Measurements from ENCODE around the gene IL9. TPM values are rescaled to one million over a fixed set of nuclear protein-coding genes. Genes with fewer than 3 reads are reported as not detected.
"Not testable (repeated sequence)": the region's sequence is repeated elsewhere in the genome, so short reads cannot be mapped to it uniquely, and the experiment has no call there.

Gene IL9
- polyA plus RNA-seq, 1 donor: not detected

GRCh38 chr5:135869276-135869675 is 26.4 kb downstream of the IL9 start:
- DNase-seq: no peak

- DNase-seq: no peak
Observed at GRCh38 chr5:135868681-135869080, 27.0 kb downstream of the IL9 start.

- no peak for DNase-seq
Observed at GRCh38 chr5:135867599-135867998, 28.0 kb downstream of the IL9 start.

- DNase-seq: no peak
Observed at GRCh38 chr5:135866016-135866415, 29.6 kb downstream of the IL9 start.

- no peak for DNase-seq
Observed at GRCh38 chr5:135864503-135865435, 30.9 kb downstream of the IL9 start.

- no peak for DNase-seq
Observed at GRCh38 chr5:135862744-135863143, 32.9 kb downstream of the IL9 start.

- no peak for DNase-seq
Observed at GRCh38 chr5:135862086-135862485, 33.6 kb downstream of the IL9 start.

GRCh38 chr5:135861641-135862040 is 34.0 kb downstream of the IL9 start:
- no peak for DNase-seq

GRCh38 chr5:135859641-135860040 is 36.0 kb downstream of the IL9 start:
- DNase-seq: no peak

- DNase-seq: not testable (repeated sequence)
Observed at GRCh38 chr5:135859186-135859585, 36.5 kb downstream of the IL9 start.

GRCh38 chr5:135857630-135858311 is 37.9 kb downstream of the IL9 start:
- no peak for DNase-seq

- DNase-seq: no peak
Observed at GRCh38 chr5:135851915-135852845, 43.5 kb downstream of the IL9 start.

GRCh38 chr5:135851186-135851914 is 44.3 kb downstream of the IL9 start:
- no peak for DNase-seq

GRCh38 chr5:135850671-135851070 is 45.0 kb downstream of the IL9 start:
- no peak for DNase-seq

- DNase-seq: no peak
Observed at GRCh38 chr5:135850231-135850630, 45.4 kb downstream of the IL9 start.

GRCh38 chr5:135847976-135848375 is 47.7 kb downstream of the IL9 start:
- DNase-seq: no peak

- DNase-seq: no peak
Observed at GRCh38 chr5:135846311-135846710, 49.3 kb downstream of the IL9 start.

GRCh38 chr5:135843571-135844337 is 51.9 kb downstream of the IL9 start:
- DNase-seq: no peak

GRCh38 chr5:135842737-135843136 is 52.9 kb downstream of the IL9 start:
- no peak for DNase-seq

Data from left kidney (tissue), 2 donors.